Heart right ventricle (tissue), 16 donors: ENCODE results near the gene PHACTR3. TPM values are rescaled to one million over a fixed set of nuclear protein-coding genes. Genes with fewer than 3 reads are reported as not detected.
A peak's percentile ranks its signal among the peaks of the same experiment; 100 is the strongest.
"Not testable (repeated sequence)": the region's sequence is repeated elsewhere in the genome, so short reads cannot be mapped to it uniquely, and the experiment has no call there.

ENCODE experiments used
- ATAC-seq, 8 donors: fragments of 200-7000 bp; cut with Tn5 transposase; one replicate each; pipeline ENCODE4 v1.9.1; 2020; ENCODE audit warnings: mild to moderate bottlenecking in 8 of 8, moderate library complexity in 8 of 8, moderate number of reproducible peaks in 1 of 8
- DNase-seq, 2 donors: peaks; one replicate each; pipeline ENCODE4 v3.0.0-alpha.2; 2020
- H3K27ac ChIP-seq, 10 donors: fragments of 200-600 bp; sonication (generic) in 2 of 10; one replicate each; pipeline versions ENCODE4 v1.5.0 to v1.8.0; 2020 to 2022; ENCODE audit warnings: mild to moderate bottlenecking in 3 of 10
- H3K27me3 ChIP-seq, 7 donors: fragments of 200-600 bp; one replicate each; pipeline ENCODE4 v1.8.0; 2021 to 2022; ENCODE audit warnings: mild to moderate bottlenecking in 2 of 7
- H3K36me3 ChIP-seq, 9 donors: fragments of 200-600 bp; sonication (generic) in 1 of 9; one replicate each; pipeline versions ENCODE4 v1.5.0 to v1.8.0; 2020 to 2022; ENCODE audit warnings: mild to moderate bottlenecking in 2 of 9
- H3K4me1 ChIP-seq, 9 donors: fragments of 200-600 bp; sonication (generic) in 1 of 9; one replicate each; pipeline versions ENCODE4 v1.5.0 to v1.8.0; 2020 to 2022; ENCODE audit warnings: mild to moderate bottlenecking in 4 of 9
- H3K4me3 ChIP-seq, 10 donors: fragments of 200-600 bp; sonication (generic) in 2 of 10; one replicate each; pipeline versions ENCODE4 v1.5.0 to v1.8.0; 2020 to 2022; ENCODE audit warnings: mild to moderate bottlenecking in 7 of 10, moderate library complexity in 2 of 10
- H3K9me3 ChIP-seq, 11 donors: fragments of 200-600 bp in 10 of 11; sonication (generic) in 2 of 11; one replicate each; pipeline versions ENCODE4 v1.5.0 to v1.8.0; 2013 to 2022; ENCODE audit warnings: mild to moderate bottlenecking in 2 of 11, control low read depth in 1 of 11, moderate library complexity in 1 of 11
- WGBS, 2 donors: extraction: QIAGEN DNeasy Blood & Tissue Kit; methylation state at CpG; one replicate each; pipeline ENCODE4 v1.1.7; 2013; ENCODE audit warnings: inconsistent platforms in 1 of 2; 5-methylcytosine and 5-hydroxymethylcytosine counted together
- intact Hi-C, 10 donors: fragments of 100-400 bp; cut with DNase I; formaldehyde crosslinking; loops; one replicate each; pipeline versions ENCODE4 v1.11.1 to v1.14.2; 2022
- polyA plus RNA-seq, 2 donors: library from polyadenylated mRNA; stranded (reverse); fragments of 200-250 nt; gene quantifications; one replicate each; pipeline ENCODE4 v1.2.3, GENCODE V29; 2013
- total RNA-seq, 10 donors: library from RNA; stranded (reverse); fragmentation: NEBNext Ultra II Directional in 3 of 10; extraction: Animal tissue kit (Norgen Biotek cat#: 25700) in 3 of 10; gene quantifications; one replicate each; pipeline versions ENCODE4 v1.2.1 to v1.2.4, GENCODE V29; 2021 to 2023
- TF ChIP-seq, protein P1 (sequence below), 9 donors: fragments of 200-600 bp; sonication (generic) in 2 of 9; IDR thresholded peaks; one replicate each; pipeline versions ENCODE4 v1.5.0 to v1.8.0; 2021 to 2022; ENCODE audit warnings: antibody characterized with exemption in 9 of 9, mild to moderate bottlenecking in 5 of 9, moderate library complexity in 1 of 9
- donor health status: Arrhythmogenic right ventricular cardiomyopathy.
- donor health status: ischemic (EF 13 %, LVEDD 7.1; RV severe dilation, severe dysfunction).
- donor health status: healthy with polysubstance abuse.
- donor health status: DM: no; HTN: yes; CAD: no.
- donor health status: DM: no; HTN: no; CAD: no.
- donor health status: ischemic (EF 25% LVEDD 6.9; RV normal size, moderate dysfunction).
- donor health status: ischemic (EF 25% LVEDD 5.7; RV mildly dilated, moderate dysfunction).
- donor health status: healthy.
- donor health status: DM: yes; HTN: yes; CAD: no.
- donor health status: Ischemic cardiomyopathy.
- donor health status: ischemic (EF 35%, LVEDD 5.7; RV mildly dilated, moderate dysfunction).
- donor health status: nonischemic (EF 11% LVEDD 7.7; RV severe dilation, severe dysfunction).
- donor health status: DM: yes; HTN: yes; CAD: no.
- donor health status: PGD.
- donor health status: ischemic (EF 29% LVEDD 5.4; RV normal size, mild dysfunction).
- donor health status: nonischemic (EF 23%, LVEDD 6.1; RV moderate dilation, normal function).

The PHACTR3 gene
- total and polyA plus RNA-seq, 12 donors, result 0.51 to 24.1 (median 3.7) TPM

- peak; percentile 21 to 83 (median 74) for ATAC-seq
- WGBS, 2 donors, result 33 to 57% methylated on average over 5 of the region's 5 CpGs
Observed at GRCh38 chr20:59839400-59839799, 235.1 kb downstream of the PHACTR3 start.

GRCh38 chr20:59845472-59845871, 241.1 kb downstream of the PHACTR3 start:
- H3K36me3 ChIP-seq, result no peaks in the 10 kb centered on the region
- no peak for DNase-seq
- 95 to 96% methylated on average over 3 of the region's 3 CpGs for WGBS, 2 donors
- ATAC-seq, result no peak
- no peaks in the 10 kb centered on the region for H3K27me3 ChIP-seq
- H3K4me1 ChIP-seq, result peaks cover 0 to 3% (median 0%) of the 10 kb centered on the region in 9 donors
- H3K9me3 ChIP-seq, result no peaks in the 10 kb centered on the region
- TF ChIP-seq, protein P1, sequence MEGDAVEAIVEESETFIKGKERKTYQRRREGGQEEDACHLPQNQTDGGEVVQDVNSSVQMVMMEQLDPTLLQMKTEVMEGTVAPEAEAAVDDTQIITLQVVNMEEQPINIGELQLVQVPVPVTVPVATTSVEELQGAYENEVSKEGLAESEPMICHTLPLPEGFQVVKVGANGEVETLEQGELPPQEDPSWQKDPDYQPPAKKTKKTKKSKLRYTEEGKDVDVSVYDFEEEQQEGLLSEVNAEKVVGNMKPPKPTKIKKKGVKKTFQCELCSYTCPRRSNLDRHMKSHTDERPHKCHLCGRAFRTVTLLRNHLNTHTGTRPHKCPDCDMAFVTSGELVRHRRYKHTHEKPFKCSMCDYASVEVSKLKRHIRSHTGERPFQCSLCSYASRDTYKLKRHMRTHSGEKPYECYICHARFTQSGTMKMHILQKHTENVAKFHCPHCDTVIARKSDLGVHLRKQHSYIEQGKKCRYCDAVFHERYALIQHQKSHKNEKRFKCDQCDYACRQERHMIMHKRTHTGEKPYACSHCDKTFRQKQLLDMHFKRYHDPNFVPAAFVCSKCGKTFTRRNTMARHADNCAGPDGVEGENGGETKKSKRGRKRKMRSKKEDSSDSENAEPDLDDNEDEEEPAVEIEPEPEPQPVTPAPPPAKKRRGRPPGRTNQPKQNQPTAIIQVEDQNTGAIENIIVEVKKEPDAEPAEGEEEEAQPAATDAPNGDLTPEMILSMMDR (IDR thresholded peaks at IDR 0.05), result no peak
- H3K27ac ChIP-seq, result no peak overlapping the region
- intact Hi-C loops, result loop anchor here in 2 of 10 donors (5.0 to 10.0 kb wide), 2 partner anchors 63 to 271 kb away; no protein-coding TSS in a partner anchor
- no peak overlapping the region for H3K4me3 ChIP-seq

More at GRCh38 chr20:59839400-59839799, 235.1 kb downstream of the PHACTR3 start:
- peaks cover 0 to 7% (median 0%) of the 10 kb centered on the region in 7 donors for H3K27me3 ChIP-seq
- intact Hi-C loops, result loop anchor here in 2 of 10 donors (10.0 kb wide), 2 partner anchors 55 to 255 kb away; no protein-coding TSS in a partner anchor
- H3K4me3 ChIP-seq, result peak overlapping the region in 5 of 10 donors; percentile 4 to 22 (median 8)
- no peaks in the 10 kb centered on the region for H3K9me3 ChIP-seq
- H3K36me3 ChIP-seq, result no peaks in the 10 kb centered on the region
- peaks cover 3 to 53% (median 28%) of the 10 kb centered on the region in 9 donors for H3K4me1 ChIP-seq
- DNase-seq, result no peak
- TF ChIP-seq, protein P1 (IDR thresholded peaks at IDR 0.05), result no peak
- peak overlapping the region in 6 of 10 donors; percentile 51 to 81 (median 66) for H3K27ac ChIP-seq

- no peak overlapping the region for H3K4me3 ChIP-seq
- WGBS, 2 donors, result 60 to 65% methylated on average over 2 of the region's 2 CpGs
- TF ChIP-seq, protein P1 (IDR thresholded peaks at IDR 0.05), result no peak
- ATAC-seq, result peak in 1 of 8 donors; percentile 63
- no peaks in the 10 kb centered on the region for H3K36me3 ChIP-seq
- no peaks in the 10 kb centered on the region for H3K9me3 ChIP-seq
- no peaks in the 10 kb centered on the region for H3K27me3 ChIP-seq
- DNase-seq, result no peak
- no peaks in the 10 kb centered on the region for H3K4me1 ChIP-seq
- H3K27ac ChIP-seq, result no peak overlapping the region
- intact Hi-C loops, result loop anchor here in 3 of 10 donors (2.0 to 10.0 kb wide), 3 partner anchors 65 to 273 kb away; no protein-coding TSS in a partner anchor
Observed at GRCh38 chr20:59848182-59848581, 243.8 kb downstream of the PHACTR3 start.

DNA sequence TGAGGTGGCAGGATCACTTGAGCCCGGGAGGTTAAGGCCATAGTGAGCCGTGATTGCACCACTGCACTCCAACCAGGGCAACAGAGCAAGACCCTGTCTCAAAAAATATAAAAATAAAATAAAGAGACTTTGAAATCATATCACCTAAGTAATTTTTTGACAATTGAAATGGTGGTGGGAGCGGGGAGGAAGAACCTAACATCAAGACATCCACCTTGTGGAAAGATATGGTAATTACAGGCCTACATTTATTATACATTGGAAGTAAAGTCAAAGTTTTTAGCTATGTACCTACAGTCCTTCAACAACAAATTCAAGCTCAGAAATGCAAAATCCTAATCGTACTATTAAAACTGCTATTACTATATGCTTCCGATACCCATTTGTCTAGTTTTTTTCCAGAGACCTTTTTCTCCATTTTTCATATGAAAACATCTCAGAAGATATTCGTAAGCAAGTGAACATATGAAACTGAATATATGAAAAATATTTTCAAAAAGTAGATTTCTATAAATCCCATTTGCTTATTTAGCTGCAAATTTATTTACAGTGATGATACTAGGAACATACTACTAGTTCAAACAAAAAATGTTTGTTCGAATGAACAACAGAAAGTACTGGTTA, 245.8 kb downstream of the PHACTR3 start:
- no peaks in the 10 kb centered on the region for H3K9me3 ChIP-seq
- ATAC-seq (peak in 1 of 8 donors; percentile 39), DNase-seq (no peak)
- WGBS, 2 donors, result 68 to 69% methylated on average over 7 of the region's 7 CpGs
- no peaks in the 10 kb centered on the region for H3K36me3 ChIP-seq
- no peaks in the 10 kb centered on the region for H3K27me3 ChIP-seq
- H3K4me1 ChIP-seq, result no peaks in the 10 kb centered on the region
- no peak overlapping the region for H3K4me3 ChIP-seq
- intact Hi-C loops, result loop anchor here in 8 of 10 donors (1.0 to 10.0 kb wide), 5 partner anchors 67 to 275 kb away; no protein-coding TSS in a partner anchor
- TF ChIP-seq, protein P1 (IDR thresholded peaks at IDR 0.05), result peak; percentile 48 to 78 (median 71)
- H3K27ac ChIP-seq, result no peak overlapping the region

DNA sequence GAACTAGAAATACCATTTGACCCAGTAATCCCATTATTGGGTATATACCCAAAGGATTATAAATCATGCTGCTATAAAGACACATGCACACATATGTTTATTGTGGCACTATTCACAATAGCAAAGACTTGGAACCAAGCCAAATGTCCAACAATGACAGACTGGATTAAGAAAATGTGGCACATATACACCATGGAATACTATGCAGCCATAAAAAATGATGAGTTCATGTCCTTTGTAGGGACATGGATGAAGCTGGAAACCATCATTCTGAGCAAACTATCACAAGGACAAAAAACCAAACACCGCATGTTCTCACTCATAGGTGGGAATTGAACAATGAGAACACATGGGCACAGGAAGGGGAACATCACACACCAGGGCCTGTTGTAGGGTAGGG, 252.2 kb downstream of the PHACTR3 start:
- not testable (repeated sequence) for H3K27ac ChIP-seq, H3K36me3 ChIP-seq, ATAC-seq, H3K4me1 ChIP-seq, DNase-seq, H3K27me3 ChIP-seq, H3K4me3 ChIP-seq
- intact Hi-C loops, result loop anchor here in 1 of 10 donors (10.0 kb wide), 1 partner anchor 282 kb away; no protein-coding TSS in a partner anchor
- WGBS, 2 donors, result no CpG with 5 or more reads among the region's 1 CpG
- peaks cover 0 to 25% (median 4%) of the 10 kb centered on the region in 11 donors for H3K9me3 ChIP-seq

- ATAC-seq, DNase-seq, H3K36me3 ChIP-seq, H3K4me3 ChIP-seq, H3K4me1 ChIP-seq, H3K27ac ChIP-seq, H3K27me3 ChIP-seq: not testable (repeated sequence)
- 91 to 92% methylated on average over 5 of the region's 5 CpGs for WGBS, 2 donors
- intact Hi-C loops, result loop anchor here in 1 of 10 donors (10.0 kb wide), 1 partner anchor 282 kb away; no protein-coding TSS in a partner anchor
- H3K9me3 ChIP-seq, result peaks cover 0 to 25% (median 4%) of the 10 kb centered on the region in 11 donors
Observed at GRCh38 chr20:59856941-59857340, 252.6 kb downstream of the PHACTR3 start.
